Inferior parietal cortex (tissue), 1 donor: ENCODE measurements around the gene P2RY1.
A peak's percentile ranks its signal among the peaks of the same experiment; 100 is the strongest.

Experiments
- DNase-seq: peaks from one replicate; pipeline ENCODE4 v3.0.0-alpha.2; 2016; ENCODE audit errors: extremely low spot score

P2RY1 gene

DNA sequence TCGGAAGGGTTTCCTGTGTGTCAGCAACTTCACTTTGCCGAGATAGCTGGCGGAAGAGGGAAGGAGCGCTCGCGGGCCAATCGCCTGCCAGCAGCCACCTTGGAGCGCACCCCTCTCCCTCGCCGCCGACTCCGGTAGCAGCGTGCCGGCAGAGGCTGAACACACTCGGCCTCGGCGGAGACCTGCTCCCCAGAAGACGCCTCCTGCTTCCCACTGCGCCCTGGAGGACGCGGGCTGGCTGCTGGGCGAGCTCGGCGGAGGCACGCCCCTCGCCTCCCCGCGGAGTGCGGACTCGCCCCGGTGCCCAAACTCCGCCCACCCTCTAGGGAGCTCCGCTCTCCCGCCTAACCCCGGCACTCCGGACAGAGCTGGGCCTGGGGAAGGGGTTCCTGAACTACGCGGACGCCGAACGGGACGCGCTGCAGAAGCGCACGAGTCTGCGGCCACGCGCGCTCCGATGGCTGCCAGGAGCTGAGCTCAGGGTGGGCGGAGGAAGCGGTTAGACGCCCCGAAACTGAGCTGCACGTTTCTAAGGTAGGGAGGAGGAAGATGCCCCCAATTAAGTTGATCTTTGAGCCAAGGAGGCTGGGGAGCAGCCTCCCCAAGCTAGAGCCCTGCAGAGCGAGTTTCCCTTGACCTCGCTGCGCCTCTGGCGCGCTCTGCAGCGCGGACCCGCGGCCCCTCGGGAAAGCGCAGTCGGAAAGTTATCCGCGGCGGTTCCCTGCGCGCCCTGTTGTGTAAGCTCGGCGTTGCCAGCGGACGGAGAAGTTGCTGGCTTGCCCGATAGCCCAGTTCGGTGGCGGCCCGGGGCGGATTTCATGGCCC, at the start of gene P2RY1:
TSS of gene P2RY1 (plus strand) at position 356 of the 825 bp plus-strand sequence. CDS start 652 bp downstream, outside the sequence.
- DNase-seq, result peak; percentile 40

DNA sequence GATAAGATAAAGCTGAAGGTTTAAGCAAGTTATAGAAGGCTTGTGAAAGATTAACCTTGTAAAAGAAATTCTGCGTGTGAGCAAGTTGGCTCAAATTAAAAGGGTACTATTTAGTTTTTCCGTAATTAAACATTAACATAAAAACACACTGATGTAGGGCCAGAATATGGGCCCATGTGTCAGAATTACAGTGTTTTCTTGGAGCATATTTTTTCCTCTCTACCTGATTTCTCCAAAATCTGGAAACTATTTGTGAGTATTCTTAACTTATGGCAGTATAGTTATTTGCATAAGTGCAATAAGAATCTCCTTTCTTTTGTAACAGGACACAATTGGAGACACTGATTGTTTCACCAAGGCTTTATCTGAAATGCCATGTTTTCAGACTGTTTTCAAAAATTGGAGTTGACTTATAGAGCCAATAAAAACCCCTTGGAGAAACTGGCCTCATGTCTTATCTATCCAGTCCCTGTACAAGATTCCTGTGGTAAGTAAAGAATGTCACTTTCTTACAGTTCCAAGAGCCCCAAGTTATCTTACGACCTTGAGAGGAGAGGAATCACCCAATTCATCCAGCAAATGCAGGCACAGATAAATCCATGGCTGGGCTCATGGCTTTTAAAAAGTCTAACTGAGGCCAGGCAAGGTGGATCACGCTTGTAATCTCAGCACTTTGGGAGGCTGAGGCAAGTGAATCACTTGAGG, 47.8 kb upstream of the P2RY1 start:
- DNase-seq, result no peak

DNA sequence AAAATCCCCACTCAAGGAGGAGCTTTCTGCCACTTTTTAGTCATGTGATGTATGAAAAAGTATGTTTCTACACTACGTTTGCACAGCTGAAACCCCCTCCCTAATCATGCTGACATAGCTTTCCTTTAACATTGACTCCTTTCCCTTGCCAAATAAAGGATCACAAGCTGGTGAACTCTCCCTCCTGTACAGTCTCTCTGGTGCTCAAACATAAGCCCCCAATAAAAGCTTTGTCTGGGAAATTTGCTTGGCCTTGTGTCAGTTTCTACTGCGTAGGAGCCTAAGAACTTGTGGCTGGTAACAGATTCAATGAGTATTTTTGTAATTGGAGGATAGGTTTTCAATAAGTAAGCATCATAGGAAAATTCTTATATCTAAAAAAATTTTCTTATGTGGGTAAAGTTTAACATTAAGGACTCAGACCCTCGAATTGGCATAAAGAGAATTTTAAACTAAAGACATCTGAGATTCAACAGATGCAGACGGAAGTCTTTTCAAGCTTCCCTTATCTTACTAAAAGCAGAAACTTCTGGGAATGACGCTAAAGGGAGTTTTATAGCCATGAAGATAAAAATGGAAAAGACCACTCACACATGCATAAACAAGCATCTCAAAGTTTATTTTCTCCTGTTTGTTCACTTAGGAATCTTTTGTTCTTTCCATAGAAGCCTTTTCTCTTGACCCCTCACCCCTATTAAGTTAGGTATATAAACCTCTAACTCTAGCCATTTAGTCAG, 44.1 kb upstream of the P2RY1 start:
- no peak for DNase-seq

DNA sequence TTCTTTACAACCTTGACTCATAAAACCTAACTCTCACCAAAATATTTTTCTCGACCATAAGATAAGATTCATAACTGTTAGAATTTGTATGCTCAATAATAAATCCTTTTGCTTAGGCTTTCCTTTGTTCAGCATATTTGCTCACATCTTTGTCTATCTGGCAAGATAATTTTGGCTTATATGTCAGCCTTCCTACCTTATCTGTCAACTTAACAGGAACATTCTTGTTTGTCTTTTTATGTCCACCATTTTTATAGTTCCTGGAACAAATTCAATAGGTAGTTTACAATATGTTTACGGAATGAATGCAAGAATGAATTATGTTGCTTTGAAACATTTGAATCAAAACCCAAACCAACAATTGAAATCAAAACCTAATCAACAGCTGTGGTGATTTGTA, 41.0 kb upstream of the P2RY1 start:
- DNase-seq, result no peak

DNA sequence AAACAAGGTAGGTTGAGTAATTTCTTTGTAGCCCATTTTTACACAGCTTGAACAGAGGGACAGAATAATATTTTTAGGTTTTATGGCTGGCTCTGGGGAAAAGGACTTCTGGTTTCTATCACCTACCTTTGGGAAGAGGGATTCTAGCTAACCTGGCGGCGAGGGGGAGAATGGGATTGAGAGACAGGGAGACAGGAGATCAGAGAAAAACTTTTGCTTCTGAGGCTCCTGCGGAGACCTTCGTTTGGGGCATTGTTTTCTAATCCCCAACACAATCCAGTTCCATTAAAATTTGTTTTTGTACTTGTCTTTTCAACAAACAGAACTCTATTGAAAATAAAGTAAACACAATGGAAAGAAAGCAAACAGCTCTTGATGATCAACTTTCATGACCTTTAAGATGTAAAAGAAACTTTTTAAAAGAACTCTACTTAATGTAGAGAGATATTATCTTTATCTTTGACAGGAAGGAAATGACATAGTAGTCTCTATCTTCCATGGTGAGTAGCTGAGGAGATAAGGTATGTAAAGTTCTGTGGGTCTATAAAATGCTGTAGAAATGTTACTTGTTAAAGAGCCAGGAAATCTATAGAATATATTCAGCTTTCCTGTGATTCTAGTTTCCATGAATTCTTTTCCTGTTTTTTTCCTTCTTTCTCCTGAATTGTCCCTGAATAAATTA, 37.0 kb upstream of the P2RY1 start:
- DNase-seq, result no peak

DNA sequence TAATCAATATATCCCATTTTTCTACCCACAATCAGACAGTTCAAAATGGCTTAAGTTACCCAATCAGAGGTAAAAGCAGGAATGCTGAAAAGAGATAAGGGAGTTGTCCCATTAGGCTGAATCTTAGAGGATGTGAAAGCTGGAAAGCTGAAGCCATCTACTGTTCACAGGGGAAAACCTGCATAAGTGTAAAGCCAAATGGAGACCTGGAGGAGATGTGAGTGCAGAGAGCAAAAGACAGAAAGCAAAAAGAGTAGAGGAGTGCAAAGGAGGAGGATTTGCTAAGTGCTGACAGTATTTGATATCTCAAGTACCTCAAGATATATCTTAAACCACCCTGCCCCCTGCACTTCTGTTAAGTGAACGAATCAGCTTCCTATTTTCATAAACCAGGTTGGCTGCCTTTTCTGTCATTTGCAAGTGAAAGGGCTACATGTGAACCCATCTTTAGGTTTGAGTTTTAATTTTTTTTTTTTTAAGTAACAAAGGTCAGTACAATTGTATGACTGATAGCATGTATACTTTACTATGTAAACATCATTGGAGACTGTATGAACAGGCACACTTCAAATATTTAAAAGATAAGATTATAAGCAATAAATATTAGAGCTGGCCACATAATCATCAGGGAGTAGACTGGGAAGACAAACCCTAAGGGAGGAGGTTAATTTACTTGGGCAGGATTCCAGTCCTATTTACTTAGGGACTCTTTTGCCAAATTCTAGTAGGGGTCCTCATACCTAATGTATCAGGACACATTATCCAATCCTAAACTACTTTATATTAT, 22.8 kb upstream of the P2RY1 start:
- no peak for DNase-seq

- DNase-seq, result no peak
Measured at GRCh38 chr3:152817400-152817799, 17.5 kb upstream of the P2RY1 start.

DNA sequence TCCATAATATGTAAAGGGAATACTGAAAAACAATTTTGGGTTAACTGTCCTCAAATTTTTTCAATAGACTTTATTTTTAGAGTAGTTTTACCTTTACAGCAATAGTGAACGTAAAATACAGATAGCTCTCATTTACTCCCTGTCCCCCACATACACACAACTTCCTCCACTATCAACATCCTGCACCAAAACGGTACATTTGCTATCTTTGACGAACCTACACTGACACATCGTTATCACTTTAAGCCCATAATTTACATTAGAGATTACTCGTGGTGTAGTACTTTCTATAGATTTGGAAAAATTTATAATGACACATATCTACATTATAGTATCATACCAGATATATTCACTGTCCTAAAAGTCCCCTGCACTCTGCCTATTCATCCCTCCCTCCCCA, 16.9 kb upstream of the P2RY1 start:
- no peak for DNase-seq

- no peak for DNase-seq
Measured at GRCh38 chr3:152823173-152823572, 11.8 kb upstream of the P2RY1 start.

- DNase-seq, result no peak
Measured at GRCh38 chr3:152823781-152824180, 11.2 kb upstream of the P2RY1 start.

GRCh38 chr3:152825566-152825965, 9.4 kb upstream of the P2RY1 start:
- DNase-seq, result no peak

- DNase-seq, result no peak
Measured at GRCh38 chr3:152826476-152826875, 8.5 kb upstream of the P2RY1 start.

DNA sequence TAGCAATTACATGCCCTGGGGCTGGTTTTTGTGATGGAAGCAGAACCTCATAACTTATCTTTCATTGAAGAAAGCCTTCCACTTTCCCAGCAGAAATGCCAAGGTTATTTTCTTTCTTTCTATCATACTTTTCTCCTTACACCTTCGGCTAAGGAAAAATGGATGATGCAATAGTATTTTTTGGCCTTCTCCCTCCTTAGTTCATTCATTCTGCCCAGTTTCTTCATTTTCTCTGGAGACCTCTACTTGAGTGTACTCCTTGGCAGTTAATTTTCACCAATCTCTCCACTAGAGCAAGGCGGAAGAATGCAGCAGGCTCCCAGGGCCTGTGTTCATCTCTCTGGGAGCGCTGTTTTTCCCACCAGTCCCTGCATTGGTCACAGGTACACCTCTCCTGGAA, 7.6 kb upstream of the P2RY1 start:
- no peak for DNase-seq

- no peak for DNase-seq
Measured at GRCh38 chr3:152828075-152828840, 6.7 kb upstream of the P2RY1 start.

- no peak for DNase-seq
Measured at GRCh38 chr3:152830245-152830644, 4.7 kb upstream of the P2RY1 start.

DNA sequence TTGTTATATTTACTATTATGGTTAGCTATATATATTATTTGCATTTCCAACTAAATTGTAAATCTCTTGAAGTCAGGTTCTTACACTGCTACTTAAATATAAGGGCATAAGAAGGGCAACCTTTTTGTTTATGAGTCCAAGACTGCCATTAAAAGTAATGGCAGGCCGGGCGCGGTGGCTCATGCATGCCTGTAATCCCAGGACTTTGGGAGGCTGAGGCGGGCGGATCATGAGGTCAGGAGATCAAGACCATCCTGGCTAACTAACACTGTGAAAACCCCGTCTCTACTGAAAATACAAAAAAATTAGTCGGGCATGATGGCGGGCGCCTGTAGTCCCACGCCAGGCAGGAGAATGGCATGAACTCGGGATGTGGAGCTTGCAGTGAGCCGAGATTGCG, 2.9 kb upstream of the P2RY1 start:
- no peak for DNase-seq

DNA sequence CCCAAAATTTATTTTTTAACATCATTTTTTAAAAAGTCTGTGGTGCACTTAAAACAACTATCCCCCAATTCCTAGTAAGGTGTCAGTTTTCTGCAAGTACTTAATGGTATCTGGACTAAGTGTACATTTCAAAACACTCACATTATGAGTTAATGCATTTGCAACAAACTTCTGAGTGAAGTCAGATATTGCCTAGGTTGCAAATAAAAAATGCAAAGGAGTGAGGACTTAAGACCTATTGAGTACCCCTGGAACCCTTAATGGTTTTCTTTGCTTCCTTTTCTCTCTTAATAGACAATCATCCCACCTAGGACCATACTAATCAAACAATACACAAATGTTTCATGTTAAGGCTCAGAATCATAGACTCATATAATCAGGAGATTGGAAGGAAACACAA, 1.8 kb upstream of the P2RY1 start:
- no peak for DNase-seq

DNA sequence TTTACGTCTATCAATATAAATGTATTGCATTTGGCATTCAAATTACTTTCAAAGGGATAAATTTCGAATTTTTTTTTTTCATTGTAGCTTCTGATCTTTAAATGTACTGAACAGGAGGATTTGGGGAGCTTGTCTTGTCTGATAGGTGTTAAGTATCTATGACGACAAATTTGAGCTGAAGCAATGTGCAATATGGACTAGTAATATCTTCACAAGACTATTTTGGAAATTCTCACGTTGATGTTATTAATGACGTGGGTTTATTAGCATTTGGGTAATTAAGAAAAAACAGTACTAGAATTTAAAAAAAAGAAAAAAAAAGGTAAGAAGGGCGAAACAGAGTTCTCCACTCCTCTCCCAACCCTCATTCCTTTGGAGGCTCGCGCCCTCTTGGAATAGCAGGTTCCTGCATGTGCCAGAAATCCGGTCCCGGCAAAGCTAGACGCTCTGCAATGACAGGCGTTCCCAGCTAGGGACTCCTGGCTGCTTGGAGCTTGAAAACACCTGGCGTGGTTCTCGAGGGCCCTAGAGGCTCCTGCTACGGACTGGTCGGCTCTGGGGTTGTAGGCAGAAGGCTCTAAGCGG, 648 bp upstream of the P2RY1 start:
- DNase-seq, result no peak

DNA sequence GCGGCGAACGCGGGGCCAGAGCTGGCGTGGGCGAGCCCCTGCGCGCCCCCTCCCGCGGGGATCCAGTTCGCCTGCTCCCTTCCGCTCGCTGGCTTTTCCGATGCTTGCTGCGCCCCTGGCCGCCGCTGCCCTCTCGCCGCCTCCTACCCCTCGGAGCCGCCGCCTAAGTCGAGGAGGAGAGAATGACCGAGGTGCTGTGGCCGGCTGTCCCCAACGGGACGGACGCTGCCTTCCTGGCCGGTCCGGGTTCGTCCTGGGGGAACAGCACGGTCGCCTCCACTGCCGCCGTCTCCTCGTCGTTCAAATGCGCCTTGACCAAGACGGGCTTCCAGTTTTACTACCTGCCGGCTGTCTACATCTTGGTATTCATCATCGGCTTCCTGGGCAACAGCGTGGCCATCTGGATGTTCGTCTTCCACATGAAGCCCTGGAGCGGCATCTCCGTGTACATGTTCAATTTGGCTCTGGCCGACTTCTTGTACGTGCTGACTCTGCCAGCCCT, 721 bp downstream of the P2RY1 start:
- DNase-seq, result no peak

DNA sequence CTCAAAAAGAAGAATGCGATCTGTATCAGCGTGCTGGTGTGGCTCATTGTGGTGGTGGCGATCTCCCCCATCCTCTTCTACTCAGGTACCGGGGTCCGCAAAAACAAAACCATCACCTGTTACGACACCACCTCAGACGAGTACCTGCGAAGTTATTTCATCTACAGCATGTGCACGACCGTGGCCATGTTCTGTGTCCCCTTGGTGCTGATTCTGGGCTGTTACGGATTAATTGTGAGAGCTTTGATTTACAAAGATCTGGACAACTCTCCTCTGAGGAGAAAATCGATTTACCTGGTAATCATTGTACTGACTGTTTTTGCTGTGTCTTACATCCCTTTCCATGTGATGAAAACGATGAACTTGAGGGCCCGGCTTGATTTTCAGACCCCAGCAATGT, 1.3 kb downstream of the P2RY1 start:
- no peak for DNase-seq
